Fibroblast of mammary gland (primary cell): Measurements from ENCODE around the gene TMEM258.

Experiments used
- DNase-seq: peaks from one replicate; pipeline ENCODE4 v3.0.0-alpha.2; 2010; ENCODE audit warnings: low read depth
- H3K4me3 ChIP-seq: 2 replicates; pipeline ENCODE4 v1.5.1; 2011; ENCODE audit warnings: low read depth, mild to moderate bottlenecking, low read length, moderate library complexity; ENCODE audit not compliant: control insufficient read depth
- CTCF ChIP-seq: conservative IDR thresholded peaks from 2 replicates; pipeline ENCODE4 v1.5.1; 2011; ENCODE audit warnings: low read depth, low read length, inconsistent platforms; ENCODE audit not compliant: control insufficient read depth, insufficient read depth

Gene TMEM258

GRCh38 chr11:61747192-61747966 is 45.0 kb downstream of the TMEM258 start:
- no peak overlapping the region for H3K4me3 ChIP-seq
- DNase-seq: peak; percentile 64
- peak; percentile 83 for TF ChIP-seq CTCF

- TF ChIP-seq CTCF: no peak
- no peak for DNase-seq
- no peak overlapping the region for H3K4me3 ChIP-seq
Observed at GRCh38 chr11:61746442-61747191, 45.8 kb downstream of the TMEM258 start.

- TF ChIP-seq CTCF: no peak
- DNase-seq: no peak
Observed at GRCh38 chr11:61745781-61746441, 46.5 kb downstream of the TMEM258 start.

GRCh38 chr11:61744609-61745156 is 47.7 kb downstream of the TMEM258 start:
- TF ChIP-seq CTCF: no peak
- no peak overlapping the region for H3K4me3 ChIP-seq
- no peak for DNase-seq

More at GRCh38 chr11:61745781-61746441, 46.5 kb downstream of the TMEM258 start:
- no peak overlapping the region for H3K4me3 ChIP-seq

- DNase-seq: peak; percentile 11
- no peak overlapping the region for H3K4me3 ChIP-seq
- TF ChIP-seq CTCF: no peak
Observed at GRCh38 chr11:61744181-61744580, 48.2 kb downstream of the TMEM258 start.

GRCh38 chr11:61743486-61744095 is 48.8 kb downstream of the TMEM258 start:
- no peak for DNase-seq
- H3K4me3 ChIP-seq: no peak overlapping the region
- TF ChIP-seq CTCF: no peak
